GM12878 (cell line): Measurements from ENCODE around the gene BATF.

Experiments used
- POLR2A ChIP-seq: IDR thresholded peaks from 2 replicates; pipeline ENCODE4 v1.6.1; 2011; ENCODE audit warnings: low read depth, mild to moderate bottlenecking, low read length
- ZNF24 ChIP-seq: fragments of 450-650 bp; IDR thresholded peaks from 2 replicates; pipeline ENCODE4 v1.6.1; 2017; ENCODE audit warnings: antibody characterized with exemption, mild to moderate bottlenecking
- TF ChIP-seq, protein P1 (sequence below), 3 experiments: IDR thresholded peaks in 2 of 3; conservative IDR thresholded peaks in 1 of 3; 2 replicates each; pipeline ENCODE4 v1.5.1; 2011; ENCODE audit warnings: low read depth in 3 of 3, low read length in 3 of 3, mild to moderate bottlenecking in 3 of 3, control low read depth in 2 of 3, moderate library complexity in 2 of 3, inconsistent platforms in 1 of 3, mixed read lengths in 1 of 3; ENCODE audit not compliant: control insufficient read depth in 2 of 3, insufficient read depth in 1 of 3; ENCODE audit errors: extremely low read depth in 1 of 3

DNA sequence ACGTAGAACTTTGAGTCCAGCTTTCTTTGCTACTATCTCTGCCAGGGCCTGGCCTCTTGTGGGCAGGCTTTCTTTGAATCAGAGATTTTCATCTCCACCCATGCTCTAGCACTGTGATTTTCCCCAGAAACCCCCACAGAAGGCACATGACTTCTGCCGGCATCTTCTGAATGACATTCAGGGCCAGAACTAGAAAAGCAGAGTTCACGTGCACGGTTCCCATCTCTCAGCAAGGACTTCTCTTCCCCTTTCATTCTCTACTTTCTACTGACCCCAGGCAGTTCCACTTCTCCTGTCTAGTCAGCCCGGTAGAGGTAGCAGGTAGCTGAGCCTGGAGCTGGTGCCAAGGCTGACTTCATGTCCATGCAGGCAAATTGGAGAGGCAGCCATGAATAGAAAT, 26.9 kb downstream of the BATF start:
- TF ChIP-seq, protein P1, sequence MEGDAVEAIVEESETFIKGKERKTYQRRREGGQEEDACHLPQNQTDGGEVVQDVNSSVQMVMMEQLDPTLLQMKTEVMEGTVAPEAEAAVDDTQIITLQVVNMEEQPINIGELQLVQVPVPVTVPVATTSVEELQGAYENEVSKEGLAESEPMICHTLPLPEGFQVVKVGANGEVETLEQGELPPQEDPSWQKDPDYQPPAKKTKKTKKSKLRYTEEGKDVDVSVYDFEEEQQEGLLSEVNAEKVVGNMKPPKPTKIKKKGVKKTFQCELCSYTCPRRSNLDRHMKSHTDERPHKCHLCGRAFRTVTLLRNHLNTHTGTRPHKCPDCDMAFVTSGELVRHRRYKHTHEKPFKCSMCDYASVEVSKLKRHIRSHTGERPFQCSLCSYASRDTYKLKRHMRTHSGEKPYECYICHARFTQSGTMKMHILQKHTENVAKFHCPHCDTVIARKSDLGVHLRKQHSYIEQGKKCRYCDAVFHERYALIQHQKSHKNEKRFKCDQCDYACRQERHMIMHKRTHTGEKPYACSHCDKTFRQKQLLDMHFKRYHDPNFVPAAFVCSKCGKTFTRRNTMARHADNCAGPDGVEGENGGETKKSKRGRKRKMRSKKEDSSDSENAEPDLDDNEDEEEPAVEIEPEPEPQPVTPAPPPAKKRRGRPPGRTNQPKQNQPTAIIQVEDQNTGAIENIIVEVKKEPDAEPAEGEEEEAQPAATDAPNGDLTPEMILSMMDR (IDR thresholded peaks at IDR 0.05 in 2 of 3, conservative IDR thresholded peaks at IDR 0.05 in 1 of 3; ENCODE audit: control insufficient read depth in 2 of 3, extremely low read depth in 1 of 3, insufficient read depth in 1 of 3, low read depth in 3 of 3, low read length in 3 of 3), result no peak
- TF ChIP-seq POLR2A (no peak), ZNF24 (no peak)
